ENCODE results near the gene TNFSF4.
"Not testable (repeated sequence)": the region's sequence is repeated elsewhere in the genome, so short reads cannot be mapped to it uniquely, and the experiment has no call there.

TNFSF4 gene

DNA sequence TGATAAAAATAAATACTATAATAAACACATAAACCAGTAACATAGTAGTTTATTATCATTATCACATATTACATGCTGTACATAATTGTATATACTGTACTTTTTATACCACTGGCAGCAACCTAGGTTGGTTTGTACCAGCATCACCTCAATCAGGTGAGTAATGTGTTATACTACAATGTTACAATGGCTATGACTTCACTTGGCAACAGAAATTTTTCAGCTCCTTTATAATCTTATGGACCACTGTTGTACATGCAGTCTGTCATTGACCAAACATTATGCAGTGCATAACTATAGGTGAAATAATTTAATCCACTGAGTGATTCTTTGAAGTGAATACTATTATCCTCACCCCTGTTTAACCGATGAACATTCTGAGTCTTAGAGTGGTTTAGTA, 44.5 kb downstream of the TNFSF4 start:
- no peak for DNase-seq

DNA sequence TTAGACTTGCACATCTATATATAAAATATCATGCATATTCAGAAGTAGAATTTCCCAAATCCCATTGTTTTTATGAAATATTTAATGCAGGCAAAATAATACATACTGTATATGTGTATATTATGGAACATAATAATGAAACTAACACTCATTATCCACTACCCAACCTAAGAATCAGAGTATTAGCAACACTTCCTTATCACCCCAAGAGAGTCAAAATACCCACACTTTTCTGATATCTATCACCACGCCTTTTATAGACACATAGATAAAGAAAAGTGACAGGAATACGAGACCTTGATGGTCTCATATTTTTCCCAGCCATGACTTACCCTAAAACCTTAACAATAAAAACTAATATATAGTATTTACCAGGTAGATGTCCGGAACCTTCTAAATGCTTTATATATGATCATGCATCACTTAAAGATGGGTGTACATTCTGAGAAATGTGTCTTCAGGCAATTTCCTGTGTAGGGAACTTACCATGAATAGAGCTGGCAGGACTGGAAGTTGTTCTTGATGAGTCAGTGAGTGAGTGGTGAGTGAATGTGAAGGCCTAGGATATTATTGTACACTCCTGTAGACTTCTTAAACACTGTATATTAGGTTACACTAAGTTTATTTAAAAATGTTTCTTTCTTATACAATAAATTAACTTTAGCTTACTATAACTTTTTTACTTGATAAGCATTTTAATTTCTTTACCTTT, 45.5 kb downstream of the TNFSF4 start:
- peak; percentile 63 for DNase-seq

DNA sequence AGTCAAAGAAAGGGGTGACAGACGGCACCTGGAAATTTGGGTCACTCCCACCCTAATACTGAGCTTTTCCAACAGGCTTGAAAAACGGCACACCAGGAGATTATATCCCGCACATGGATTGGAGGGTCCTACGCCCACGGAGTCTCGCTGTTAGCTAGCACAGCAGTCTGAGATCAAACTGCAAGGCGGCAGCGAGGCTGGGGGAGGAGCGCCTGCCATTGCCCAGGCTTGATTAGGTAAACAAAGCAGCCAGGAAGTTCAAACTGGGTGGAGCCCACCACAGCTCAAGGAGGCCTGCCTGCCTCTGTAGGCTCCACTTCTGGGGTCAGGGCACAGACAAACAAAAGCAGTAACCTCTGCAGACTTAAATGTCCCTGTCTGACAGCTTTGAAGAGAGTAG, 53.2 kb downstream of the TNFSF4 start:
- not testable (repeated sequence) for DNase-seq

DNA sequence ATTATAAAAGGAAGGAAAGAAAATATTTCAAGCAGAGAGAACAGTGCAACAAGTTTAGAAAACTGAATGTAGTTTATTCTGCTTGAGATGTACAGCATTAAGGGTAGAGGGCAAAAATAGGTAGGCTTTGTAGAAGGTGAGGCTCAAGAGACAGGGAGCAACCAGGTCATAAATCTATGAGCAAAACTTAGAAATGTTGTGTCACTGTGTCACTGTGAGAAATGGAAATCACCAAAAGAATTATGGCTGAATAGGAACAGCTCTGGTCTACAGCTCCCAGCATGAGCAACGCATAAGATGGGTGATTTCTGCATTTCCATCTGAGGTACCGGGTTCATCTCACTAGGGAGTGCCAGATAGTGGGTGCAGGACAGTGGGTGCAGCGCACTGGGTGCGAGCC, 53.6 kb downstream of the TNFSF4 start:
- DNase-seq, result no peak

DNA sequence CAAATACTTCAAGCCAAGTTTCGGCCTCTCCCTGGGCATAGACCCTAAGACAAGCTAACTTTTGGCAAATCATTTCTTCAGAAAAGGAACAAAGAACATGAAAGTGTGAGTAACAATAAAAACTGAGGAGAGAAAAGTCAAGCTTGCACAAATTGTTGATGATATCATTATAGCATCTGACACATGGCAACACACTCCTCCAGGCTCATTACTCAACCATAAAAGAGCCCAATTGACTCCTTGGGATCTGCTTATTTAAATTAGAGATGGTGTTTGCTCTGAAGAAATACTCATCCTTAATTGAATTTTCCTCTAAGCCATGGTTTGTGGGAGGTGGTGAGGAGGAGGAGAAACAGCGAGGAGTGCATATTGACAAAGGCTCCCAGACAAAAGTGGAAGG, 54.5 kb downstream of the TNFSF4 start:
- DNase-seq, result no peak

DNA sequence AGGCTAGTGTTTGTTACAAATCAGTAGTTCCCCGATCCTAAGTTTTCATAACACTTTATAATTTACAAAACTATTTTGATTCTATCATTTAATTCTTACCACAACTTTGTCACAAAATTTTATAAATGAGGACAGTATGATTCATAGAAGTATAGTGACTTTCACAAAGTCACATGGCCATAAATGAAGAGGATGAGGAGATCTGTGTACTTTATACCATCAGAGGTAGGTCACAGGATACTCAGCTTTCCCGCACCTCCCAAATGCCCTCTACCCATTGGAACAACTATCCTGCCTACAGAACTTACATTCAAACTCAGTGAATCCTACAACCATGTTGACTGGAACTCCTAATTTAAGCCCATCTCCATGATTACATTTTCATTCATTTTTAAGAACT, 56.3 kb downstream of the TNFSF4 start:
- DNase-seq, result no peak

DNA sequence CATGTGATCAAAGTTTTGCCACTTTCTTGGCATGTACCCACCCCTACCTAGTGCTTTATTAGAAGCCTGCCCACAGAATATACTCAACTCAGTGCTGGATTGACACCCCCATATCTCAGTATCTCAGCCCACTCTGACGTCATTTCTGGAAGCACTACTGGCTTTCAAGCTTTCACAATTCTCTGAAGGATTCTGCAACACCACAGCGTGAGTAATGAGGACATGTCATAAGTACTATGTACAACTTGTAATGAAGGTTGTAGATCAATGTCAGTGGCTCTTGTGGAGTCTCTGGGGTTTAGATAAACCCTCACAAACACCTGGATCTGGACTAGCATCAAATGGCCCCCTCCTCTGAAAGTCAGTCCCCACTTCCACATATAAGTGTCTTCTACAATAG, 57.2 kb downstream of the TNFSF4 start:
- DNase-seq, result peak; percentile 24

DNA sequence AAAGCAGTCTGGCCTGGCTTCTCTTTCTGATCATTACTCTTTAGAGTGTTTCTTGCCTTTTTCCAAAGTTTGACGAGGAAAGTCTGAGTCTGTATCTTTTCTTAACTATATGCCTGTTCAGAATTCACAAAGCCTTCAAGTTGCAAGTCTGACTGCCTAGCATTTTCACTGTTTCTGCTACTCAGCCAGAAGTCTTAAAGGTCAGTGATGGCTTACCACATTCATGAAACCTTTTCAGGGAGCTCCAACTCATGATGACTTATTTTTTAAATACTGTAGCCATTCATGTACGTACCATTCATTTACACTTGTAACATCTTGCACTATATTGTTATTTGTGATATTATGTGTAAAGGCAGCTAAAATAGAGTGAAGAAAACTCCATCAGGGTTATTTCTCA, 58.2 kb downstream of the TNFSF4 start:
- DNase-seq, result no peak

DNA sequence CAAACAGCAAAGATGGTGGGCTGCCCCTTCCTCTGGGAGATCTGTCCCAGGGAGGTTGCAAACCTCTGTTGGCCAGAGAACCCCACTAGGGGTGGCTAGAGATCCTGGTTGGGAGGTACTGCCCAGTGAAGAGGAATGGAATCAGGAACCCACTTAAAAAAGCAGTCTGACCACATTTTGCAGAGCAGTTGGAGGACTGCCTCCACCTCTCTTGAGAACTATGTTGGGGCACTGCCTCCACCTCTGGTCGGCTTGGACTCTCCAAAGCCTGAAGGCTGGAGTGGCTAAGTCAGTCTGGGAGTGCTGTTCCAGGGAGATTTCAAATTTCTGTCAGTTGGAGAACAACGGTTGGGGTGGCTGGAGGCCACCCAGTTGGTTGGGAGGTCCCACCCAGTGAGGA, 58.6 kb downstream of the TNFSF4 start:
- no peak for DNase-seq

DNA sequence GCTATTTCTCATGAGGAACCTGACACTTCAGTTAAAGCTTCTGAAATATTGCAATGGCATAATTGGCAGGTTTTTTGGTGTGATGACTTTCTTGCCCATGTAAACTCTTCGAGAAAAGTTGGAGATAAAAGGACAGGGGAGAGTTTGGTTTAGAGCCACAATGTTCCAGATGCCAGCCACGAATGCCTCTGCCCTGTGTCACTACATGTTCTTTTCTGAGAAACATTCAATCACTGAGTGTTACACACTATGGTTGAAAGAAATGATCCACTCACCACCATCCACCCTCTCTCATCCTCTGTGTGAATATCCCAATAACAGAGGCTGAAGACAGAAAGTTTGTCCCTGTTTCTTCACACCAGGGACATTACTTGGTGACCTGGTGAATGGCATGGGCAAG, 66.4 kb downstream of the TNFSF4 start:
- DNase-seq, result no peak

DNA sequence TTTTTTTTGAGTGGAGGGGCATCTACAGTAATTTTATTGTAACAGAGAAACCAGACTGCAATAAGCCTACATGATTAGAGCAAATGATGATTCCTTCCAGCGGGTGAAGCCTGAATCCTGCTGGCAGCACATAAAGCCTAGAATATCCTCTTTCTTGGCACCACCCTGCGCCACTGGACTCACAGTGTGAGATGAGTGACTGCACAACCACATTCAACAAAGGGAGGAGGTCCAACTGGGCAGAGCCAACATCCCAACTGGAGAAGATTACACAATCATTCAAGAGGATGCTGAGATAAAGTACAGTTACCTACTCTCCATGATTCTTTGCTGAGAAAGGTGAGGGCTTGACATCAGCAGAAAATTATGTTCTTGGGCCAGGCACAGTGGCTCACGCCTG, 67.4 kb downstream of the TNFSF4 start:
- no peak for DNase-seq

DNA sequence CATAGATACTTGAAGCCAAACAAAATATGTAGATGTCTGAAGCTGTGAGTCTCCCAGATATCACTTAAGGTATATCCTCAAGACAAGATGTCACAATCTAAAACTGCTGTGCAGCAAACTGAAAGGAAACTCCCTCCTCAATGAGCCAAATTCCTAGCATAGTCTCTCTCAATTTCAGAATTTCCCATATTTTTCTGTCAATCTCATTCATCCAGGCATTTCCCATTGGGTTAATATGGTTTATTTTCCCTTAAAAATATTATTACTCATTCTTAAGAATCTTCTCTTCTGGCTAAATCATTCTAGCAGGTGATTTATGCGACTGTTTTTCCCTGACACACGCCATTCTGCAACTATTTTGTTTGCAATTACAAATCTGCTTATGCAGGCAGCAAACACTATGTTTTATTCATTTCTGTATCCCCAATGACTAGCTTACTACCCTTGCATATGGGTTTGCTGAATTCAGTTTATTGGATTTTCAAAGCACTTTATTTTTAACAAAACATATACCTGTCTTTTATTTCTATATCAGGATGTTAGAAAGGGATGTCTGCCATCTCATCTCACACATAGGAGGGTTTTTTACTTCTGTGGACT, 69.9 kb downstream of the TNFSF4 start:
- DNase-seq, result peak; percentile 55

DNA sequence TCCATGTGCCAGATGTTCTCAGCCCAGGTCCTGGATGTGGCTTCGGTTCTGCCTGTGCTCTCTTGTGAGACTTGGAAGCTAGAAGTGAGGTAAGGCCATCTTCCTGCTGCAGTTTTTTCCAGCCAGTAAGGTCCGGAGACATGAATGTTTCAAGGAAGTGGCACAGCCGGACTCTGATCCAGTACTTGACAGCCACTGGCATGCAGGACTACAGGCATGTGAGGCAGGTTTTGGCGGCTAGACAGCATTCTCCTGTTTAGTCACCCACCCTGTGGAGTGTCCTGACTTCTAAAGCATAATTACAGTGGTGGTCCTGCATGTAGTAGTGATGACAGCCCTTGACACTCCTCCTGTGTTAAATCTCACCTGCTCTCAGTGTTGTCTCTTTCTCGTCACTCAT, 72.3 kb downstream of the TNFSF4 start:
- DNase-seq, result peak; percentile 15

DNA sequence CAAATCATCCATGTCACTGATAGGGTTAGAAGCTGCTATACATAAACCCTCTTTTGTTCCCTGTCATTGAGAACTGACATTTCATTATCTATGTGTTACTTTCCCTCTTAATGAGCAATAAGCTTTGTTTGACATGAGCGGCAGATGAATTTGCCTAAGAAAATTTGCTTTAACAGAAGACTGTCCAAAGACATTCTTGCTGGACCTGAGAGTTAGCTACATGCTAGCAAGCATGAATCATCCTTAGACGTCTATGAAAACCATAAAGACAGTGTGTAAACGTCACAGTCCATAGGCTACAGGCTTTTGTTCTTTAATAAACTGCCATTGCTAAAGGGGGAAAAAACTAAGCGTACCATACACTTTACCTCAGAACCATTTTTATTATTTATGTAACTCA, 73.1 kb downstream of the TNFSF4 start:
- DNase-seq, result peak; percentile 35
